SK-N-SH (cell line): ENCODE results near the gene UCKL1. TPM values are rescaled to one million over a fixed set of nuclear protein-coding genes. Genes with fewer than 3 reads are reported as not detected.

Source experiments
- CTCF ChIA-PET: fragments of 300-600, 350-600 bp; formaldehyde crosslinking; extraction: SDS; loops from one replicate; lab custom pipeline; 2021; lab: Yijun Ruan, JAX
- POLR2A ChIA-PET: fragments of 350-600 bp; sonication (Branson Sonifier 250); formaldehyde crosslinking; extraction: SDS; loops from one replicate; lab custom pipeline; 2020; ENCODE audit warnings: antibody characterized with exemption, inconsistent platforms; lab: Yijun Ruan, JAX
- DNase-seq: peaks from one replicate; pipeline ENCODE4 v3.0.0; 2012
- H2AFZ ChIP-seq: fragments of 200-600 bp; sonication (generic); 2 replicates; pipeline ENCODE4 v1.8.1; 2016; ENCODE audit warnings: antibody characterized with exemption, mild to moderate bottlenecking, low read depth
- H3F3A ChIP-seq: fragments of 200-600 bp; sonication (generic); replicated peaks from 2 replicates; pipeline ENCODE3; 2016; ENCODE audit warnings: antibody characterized with exemption, mild to moderate bottlenecking; ENCODE audit not compliant: insufficient read depth
- H3K27ac ChIP-seq, 2 experiments: fragments of 200-500 bp in 1 of 2; fragments of 200-600 bp in 1 of 2; sonication (Bioruptor generic) in 1 of 2; sonication (generic), shearing (Covaris generic) in 1 of 2; 2 replicates each; pipeline versions ENCODE4 v1.5.1 to v1.6.1; 2014 to 2016; ENCODE audit warnings: low read depth in 2 of 2, inconsistent platforms in 1 of 2, low read length in 1 of 2, mild to moderate bottlenecking in 1 of 2, mixed read lengths in 1 of 2
- H3K27me3 ChIP-seq: fragments of 200-600 bp; sonication (generic), shearing (Covaris generic); 2 replicates; pipeline ENCODE4 v1.6.1; 2016; ENCODE audit warnings: mixed run types; ENCODE audit not compliant: insufficient read depth
- H3K36me3 ChIP-seq, 2 experiments: fragments of 200-500 bp in 1 of 2; fragments of 200-600 bp in 1 of 2; sonication (Bioruptor generic) in 1 of 2; sonication (generic) in 1 of 2; replicated peaks in 1 of 2; 2 replicates each; pipeline versions ENCODE3 to v1.5.1; 2014 to 2016; ENCODE audit warnings: low read length in 1 of 2, mild to moderate bottlenecking in 1 of 2; ENCODE audit not compliant: insufficient read depth in 2 of 2, control insufficient read depth in 1 of 2
- H3K4me1 ChIP-seq, 2 experiments: fragments of 200-500 bp in 1 of 2; fragments of 200-600 bp in 1 of 2; sonication (Bioruptor generic) in 1 of 2; sonication (generic), shearing (Covaris generic) in 1 of 2; 2 replicates each; pipeline versions ENCODE4 v1.5.1 to v1.6.1; 2014 to 2016; ENCODE audit warnings: low read depth in 1 of 2, low read length in 1 of 2, mixed run types in 1 of 2; ENCODE audit not compliant: insufficient read depth in 2 of 2, control insufficient read depth in 1 of 2
- H3K4me2 ChIP-seq: fragments of 200-600 bp; sonication (generic), shearing (Covaris generic); 2 replicates; pipeline ENCODE4 v1.6.1; 2017; ENCODE audit warnings: mixed run types
- H3K4me3 ChIP-seq, 2 experiments: fragments of 200-500 bp in 1 of 2; fragments of 200-600 bp in 1 of 2; sonication (Bioruptor generic) in 1 of 2; sonication (generic), shearing (Covaris generic) in 1 of 2; 2 replicates each; pipeline versions ENCODE4 v1.5.1 to v1.8.1; 2014 to 2016; ENCODE audit warnings: low read depth in 2 of 2, inconsistent platforms in 1 of 2, low read length in 1 of 2, mild to moderate bottlenecking in 1 of 2, mixed read lengths in 1 of 2, moderate library complexity in 1 of 2
- H3K79me2 ChIP-seq: fragments of 200-600 bp; sonication (generic); 2 replicates; pipeline ENCODE4 v1.8.1; 2017; ENCODE audit warnings: mild to moderate bottlenecking; ENCODE audit not compliant: insufficient read depth
- H3K9ac ChIP-seq: fragments of 200-600 bp; sonication (generic); 2 replicates; pipeline ENCODE4 v1.6.1; 2017; ENCODE audit warnings: mixed run types
- H3K9me2 ChIP-seq: fragments of 200-600 bp; sonication (generic); 2 replicates; pipeline ENCODE4 v1.6.1; 2017; ENCODE audit warnings: mixed run types
- H3K9me3 ChIP-seq: fragments of 200-600 bp; sonication (generic); 2 replicates; pipeline ENCODE4 v1.6.1; 2017; ENCODE audit warnings: mixed run types, mild to moderate bottlenecking, moderate library complexity
- H4K20me1 ChIP-seq: fragments of 200-600 bp; sonication (generic); 2 replicates; pipeline ENCODE4 v1.6.1; 2017; ENCODE audit warnings: mild to moderate bottlenecking, mixed run types; ENCODE audit not compliant: insufficient read depth
- FOSL2 ChIP-seq: IDR thresholded peaks from 2 replicates; pipeline ENCODE4 v1.4.0; 2012; ENCODE audit warnings: low read depth, mild to moderate bottlenecking, moderate library complexity, borderline replicate concordance
- FOXJ3 ChIP-seq: sonication (generic); formaldehyde crosslinking; IDR thresholded peaks from 2 replicates; pipeline ENCODE4 v1.5.1; 2020; ENCODE audit warnings: mild to moderate bottlenecking, missing genetic modification reagents
- GABPA ChIP-seq: IDR thresholded peaks from 2 replicates; pipeline ENCODE4 v1.4.0; 2012; ENCODE audit warnings: low read depth, mild to moderate bottlenecking
- GATA2 ChIP-seq: sonication (generic); formaldehyde crosslinking; IDR thresholded peaks from 2 replicates; pipeline ENCODE4 v1.5.0; 2020; ENCODE audit warnings: mild to moderate bottlenecking, missing genetic modification reagents
- NFIC ChIP-seq: IDR thresholded peaks from 2 replicates; pipeline ENCODE4 v1.4.0; 2012; ENCODE audit warnings: borderline replicate concordance
- RAD21 ChIP-seq: IDR thresholded peaks from 2 replicates; pipeline ENCODE4 v1.6.1; 2012; ENCODE audit warnings: mild to moderate bottlenecking, low read length
- RCOR1 ChIP-seq: fragments of 150-350 bp; IDR thresholded peaks from 2 replicates; pipeline ENCODE4 v1.6.1; 2017; ENCODE audit warnings: antibody characterized with exemption, low read length
- RFX5 ChIP-seq: IDR thresholded peaks from 2 replicates; pipeline ENCODE4 v1.6.1; 2012; ENCODE audit warnings: mild to moderate bottlenecking, improper control_type of control experiment, low read length
- RXRA ChIP-seq: IDR thresholded peaks from 2 replicates; pipeline ENCODE4 v1.4.0; 2012; ENCODE audit warnings: low read depth, mild to moderate bottlenecking, borderline replicate concordance
- TAF1 ChIP-seq: IDR thresholded peaks from 2 replicates; pipeline ENCODE4 v1.6.1; 2012; ENCODE audit warnings: low read depth, mild to moderate bottlenecking, low read length, moderate library complexity, borderline replicate concordance
- TCF12 ChIP-seq: IDR thresholded peaks from 2 replicates; pipeline ENCODE4 v1.4.0; 2012
- TEAD4 ChIP-seq: IDR thresholded peaks from 2 replicates; pipeline ENCODE4 v1.4.0; 2012; ENCODE audit warnings: mild to moderate bottlenecking, borderline replicate concordance; ENCODE audit not compliant: insufficient read depth
- YY1 ChIP-seq: IDR thresholded peaks from 2 replicates; pipeline ENCODE4 v1.4.0; 2012; ENCODE audit warnings: low read depth, mild to moderate bottlenecking
- WGBS: methylation state at CpG from one replicate; pipeline ENCODE4 v1.1.6; 2017; ENCODE audit warnings: low lambda C conversion rate; 5-methylcytosine and 5-hydroxymethylcytosine counted together
- polyA plus RNA-seq, 3 experiments: library from polyadenylated mRNA; depleted of rRNA; stranded (reverse); fragments of >200 nt; gene quantifications; 2 replicates each; pipeline ENCODE4 v1.2.3, GENCODE V29; 2012
- TF ChIP-seq, protein P1 (sequence below): fragments of 200-600 bp; sonication (generic); IDR thresholded peaks from 2 replicates; pipeline ENCODE4 v1.6.1; 2017; ENCODE audit warnings: antibody characterized with exemption, mild to moderate bottlenecking, moderate library complexity
- TF ChIP-seq, protein P2 (sequence below): IDR thresholded peaks from 2 replicates; pipeline ENCODE4; 2012
- TF ChIP-seq, protein P3 (sequence below): IDR thresholded peaks from 2 replicates; pipeline ENCODE4 v1.4.0; 2012; ENCODE audit warnings: low read depth, borderline replicate concordance
- TF ChIP-seq, protein P4 (sequence below): IDR thresholded peaks from 2 replicates; pipeline ENCODE4 v1.6.1; 2012; ENCODE audit warnings: mild to moderate bottlenecking, low read depth, low read length, moderate library complexity

The UCKL1 gene
- polyA plus RNA-seq, 1 of the 3 experiments (the other 2 are of a cell fraction), result 71.6 TPM

GRCh38 chr20:64001607-64002011, 45.4 kb upstream of the UCKL1 start:
- no peak for DNase-seq
- TF ChIP-seq RCOR1, result no peak
- TF ChIP-seq, protein P1, sequence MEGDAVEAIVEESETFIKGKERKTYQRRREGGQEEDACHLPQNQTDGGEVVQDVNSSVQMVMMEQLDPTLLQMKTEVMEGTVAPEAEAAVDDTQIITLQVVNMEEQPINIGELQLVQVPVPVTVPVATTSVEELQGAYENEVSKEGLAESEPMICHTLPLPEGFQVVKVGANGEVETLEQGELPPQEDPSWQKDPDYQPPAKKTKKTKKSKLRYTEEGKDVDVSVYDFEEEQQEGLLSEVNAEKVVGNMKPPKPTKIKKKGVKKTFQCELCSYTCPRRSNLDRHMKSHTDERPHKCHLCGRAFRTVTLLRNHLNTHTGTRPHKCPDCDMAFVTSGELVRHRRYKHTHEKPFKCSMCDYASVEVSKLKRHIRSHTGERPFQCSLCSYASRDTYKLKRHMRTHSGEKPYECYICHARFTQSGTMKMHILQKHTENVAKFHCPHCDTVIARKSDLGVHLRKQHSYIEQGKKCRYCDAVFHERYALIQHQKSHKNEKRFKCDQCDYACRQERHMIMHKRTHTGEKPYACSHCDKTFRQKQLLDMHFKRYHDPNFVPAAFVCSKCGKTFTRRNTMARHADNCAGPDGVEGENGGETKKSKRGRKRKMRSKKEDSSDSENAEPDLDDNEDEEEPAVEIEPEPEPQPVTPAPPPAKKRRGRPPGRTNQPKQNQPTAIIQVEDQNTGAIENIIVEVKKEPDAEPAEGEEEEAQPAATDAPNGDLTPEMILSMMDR, result no peak
- TF ChIP-seq TEAD4, result no peak
- TF ChIP-seq GABPA, result no peak
- no peak for TF ChIP-seq TCF12
- TF ChIP-seq TAF1, result no peak
- no peak for TF ChIP-seq RAD21
- TF ChIP-seq YY1, result no peak
- TF ChIP-seq, protein P2, sequence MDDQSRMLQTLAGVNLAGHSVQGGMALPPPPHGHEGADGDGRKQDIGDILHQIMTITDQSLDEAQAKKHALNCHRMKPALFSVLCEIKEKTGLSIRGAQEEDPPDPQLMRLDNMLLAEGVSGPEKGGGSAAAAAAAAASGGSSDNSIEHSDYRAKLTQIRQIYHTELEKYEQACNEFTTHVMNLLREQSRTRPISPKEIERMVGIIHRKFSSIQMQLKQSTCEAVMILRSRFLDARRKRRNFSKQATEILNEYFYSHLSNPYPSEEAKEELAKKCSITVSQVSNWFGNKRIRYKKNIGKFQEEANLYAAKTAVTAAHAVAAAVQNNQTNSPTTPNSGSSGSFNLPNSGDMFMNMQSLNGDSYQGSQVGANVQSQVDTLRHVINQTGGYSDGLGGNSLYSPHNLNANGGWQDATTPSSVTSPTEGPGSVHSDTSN, result no peak
- TF ChIP-seq, protein P3, sequence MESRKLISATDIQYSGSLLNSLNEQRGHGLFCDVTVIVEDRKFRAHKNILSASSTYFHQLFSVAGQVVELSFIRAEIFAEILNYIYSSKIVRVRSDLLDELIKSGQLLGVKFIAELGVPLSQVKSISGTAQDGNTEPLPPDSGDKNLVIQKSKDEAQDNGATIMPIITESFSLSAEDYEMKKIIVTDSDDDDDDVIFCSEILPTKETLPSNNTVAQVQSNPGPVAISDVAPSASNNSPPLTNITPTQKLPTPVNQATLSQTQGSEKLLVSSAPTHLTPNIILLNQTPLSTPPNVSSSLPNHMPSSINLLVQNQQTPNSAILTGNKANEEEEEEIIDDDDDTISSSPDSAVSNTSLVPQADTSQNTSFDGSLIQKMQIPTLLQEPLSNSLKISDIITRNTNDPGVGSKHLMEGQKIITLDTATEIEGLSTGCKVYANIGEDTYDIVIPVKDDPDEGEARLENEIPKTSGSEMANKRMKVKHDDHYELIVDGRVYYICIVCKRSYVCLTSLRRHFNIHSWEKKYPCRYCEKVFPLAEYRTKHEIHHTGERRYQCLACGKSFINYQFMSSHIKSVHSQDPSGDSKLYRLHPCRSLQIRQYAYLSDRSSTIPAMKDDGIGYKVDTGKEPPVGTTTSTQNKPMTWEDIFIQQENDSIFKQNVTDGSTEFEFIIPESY, result no peak
- no peak for TF ChIP-seq NFIC
- TF ChIP-seq GATA2 (CRISPR knock-in tag), result no peak
- TF ChIP-seq RXRA, result no peak
- no peak for TF ChIP-seq RFX5
- TF ChIP-seq, protein P4, sequence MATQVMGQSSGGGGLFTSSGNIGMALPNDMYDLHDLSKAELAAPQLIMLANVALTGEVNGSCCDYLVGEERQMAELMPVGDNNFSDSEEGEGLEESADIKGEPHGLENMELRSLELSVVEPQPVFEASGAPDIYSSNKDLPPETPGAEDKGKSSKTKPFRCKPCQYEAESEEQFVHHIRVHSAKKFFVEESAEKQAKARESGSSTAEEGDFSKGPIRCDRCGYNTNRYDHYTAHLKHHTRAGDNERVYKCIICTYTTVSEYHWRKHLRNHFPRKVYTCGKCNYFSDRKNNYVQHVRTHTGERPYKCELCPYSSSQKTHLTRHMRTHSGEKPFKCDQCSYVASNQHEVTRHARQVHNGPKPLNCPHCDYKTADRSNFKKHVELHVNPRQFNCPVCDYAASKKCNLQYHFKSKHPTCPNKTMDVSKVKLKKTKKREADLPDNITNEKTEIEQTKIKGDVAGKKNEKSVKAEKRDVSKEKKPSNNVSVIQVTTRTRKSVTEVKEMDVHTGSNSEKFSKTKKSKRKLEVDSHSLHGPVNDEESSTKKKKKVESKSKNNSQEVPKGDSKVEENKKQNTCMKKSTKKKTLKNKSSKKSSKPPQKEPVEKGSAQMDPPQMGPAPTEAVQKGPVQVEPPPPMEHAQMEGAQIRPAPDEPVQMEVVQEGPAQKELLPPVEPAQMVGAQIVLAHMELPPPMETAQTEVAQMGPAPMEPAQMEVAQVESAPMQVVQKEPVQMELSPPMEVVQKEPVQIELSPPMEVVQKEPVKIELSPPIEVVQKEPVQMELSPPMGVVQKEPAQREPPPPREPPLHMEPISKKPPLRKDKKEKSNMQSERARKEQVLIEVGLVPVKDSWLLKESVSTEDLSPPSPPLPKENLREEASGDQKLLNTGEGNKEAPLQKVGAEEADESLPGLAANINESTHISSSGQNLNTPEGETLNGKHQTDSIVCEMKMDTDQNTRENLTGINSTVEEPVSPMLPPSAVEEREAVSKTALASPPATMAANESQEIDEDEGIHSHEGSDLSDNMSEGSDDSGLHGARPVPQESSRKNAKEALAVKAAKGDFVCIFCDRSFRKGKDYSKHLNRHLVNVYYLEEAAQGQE, result no peak
- TF ChIP-seq FOXJ3 (CRISPR knock-in tag), result no peak
- no peak for TF ChIP-seq FOSL2
- TF ChIP-seq, all 33 proteins: peak for 0
- peaks cover 31 to 53% of the 10 kb centered on the region in 2 experiments for H3K36me3 ChIP-seq

More at GRCh38 chr20:64001607-64002011, 45.4 kb upstream of the UCKL1 start:
- no peak overlapping the region for H3K4me2 ChIP-seq
- H3K9me2 ChIP-seq, result no peaks in the 10 kb centered on the region
- CTCF ChIA-PET, result interaction anchor here (1.7 kb wide), 1 partner anchor 37 kb away, joined by 5 read pairs; no protein-coding TSS in a partner anchor
- H3F3A ChIP-seq, result no peaks in the 10 kb centered on the region
- H3K4me1 ChIP-seq, result no peaks in the 10 kb centered on the region
- no peak overlapping the region for H3K9ac ChIP-seq
- H3K79me2 ChIP-seq, result peaks cover 10% of the 10 kb centered on the region; the same call in 1 of the 2 replicates
- H2AFZ ChIP-seq, result no peak overlapping the region
- POLR2A ChIA-PET, result no interaction called here
- WGBS, result 92% methylated on average over 6 of the region's 11 CpGs
- H3K27me3 ChIP-seq, result no peaks in the 10 kb centered on the region
- no peak overlapping the region for H3K4me3 ChIP-seq
- no peak overlapping the region for H3K27ac ChIP-seq
- H3K9me3 ChIP-seq, result no peaks in the 10 kb centered on the region
- peaks cover 5% of the 10 kb centered on the region; the same call in 1 of the 2 replicates for H4K20me1 ChIP-seq
